ENCODE measurements around the gene IGHMBP2.

DNA sequence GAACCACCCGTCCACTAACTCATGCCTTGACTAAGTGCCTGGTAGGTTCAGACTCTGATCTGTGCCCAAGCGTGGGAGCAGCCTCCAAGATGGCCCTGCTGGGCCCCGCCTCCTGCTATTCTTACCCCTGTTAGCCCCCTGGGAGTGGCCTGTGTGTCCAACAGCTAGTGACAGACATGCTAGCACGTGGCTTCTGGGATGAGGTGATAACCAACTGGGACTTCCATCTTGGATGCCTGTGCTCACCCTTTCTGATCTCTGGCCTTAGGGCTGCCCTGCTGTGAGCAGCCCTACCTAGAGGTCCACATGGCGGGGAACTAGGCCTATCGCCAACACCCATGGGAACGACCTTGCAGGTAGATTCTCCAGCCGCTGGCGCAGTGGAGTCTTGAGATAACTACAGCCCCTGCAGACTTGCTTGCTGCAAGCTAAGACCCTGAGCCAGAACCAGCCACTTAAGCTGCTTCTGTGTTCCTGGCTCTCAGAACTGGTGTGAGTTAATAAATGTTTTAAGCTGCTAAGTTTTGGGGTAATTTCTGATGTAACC is 2.8 kb upstream of the IGHMBP2 start:
- TF ChIP-seq, protein P1, sequence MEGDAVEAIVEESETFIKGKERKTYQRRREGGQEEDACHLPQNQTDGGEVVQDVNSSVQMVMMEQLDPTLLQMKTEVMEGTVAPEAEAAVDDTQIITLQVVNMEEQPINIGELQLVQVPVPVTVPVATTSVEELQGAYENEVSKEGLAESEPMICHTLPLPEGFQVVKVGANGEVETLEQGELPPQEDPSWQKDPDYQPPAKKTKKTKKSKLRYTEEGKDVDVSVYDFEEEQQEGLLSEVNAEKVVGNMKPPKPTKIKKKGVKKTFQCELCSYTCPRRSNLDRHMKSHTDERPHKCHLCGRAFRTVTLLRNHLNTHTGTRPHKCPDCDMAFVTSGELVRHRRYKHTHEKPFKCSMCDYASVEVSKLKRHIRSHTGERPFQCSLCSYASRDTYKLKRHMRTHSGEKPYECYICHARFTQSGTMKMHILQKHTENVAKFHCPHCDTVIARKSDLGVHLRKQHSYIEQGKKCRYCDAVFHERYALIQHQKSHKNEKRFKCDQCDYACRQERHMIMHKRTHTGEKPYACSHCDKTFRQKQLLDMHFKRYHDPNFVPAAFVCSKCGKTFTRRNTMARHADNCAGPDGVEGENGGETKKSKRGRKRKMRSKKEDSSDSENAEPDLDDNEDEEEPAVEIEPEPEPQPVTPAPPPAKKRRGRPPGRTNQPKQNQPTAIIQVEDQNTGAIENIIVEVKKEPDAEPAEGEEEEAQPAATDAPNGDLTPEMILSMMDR (IDR thresholded peaks at IDR 0.05): no peak
- TF ChIP-seq POLR2A (IDR thresholded peaks at IDR 0.05): no peak
- TF ChIP-seq POLR2AphosphoS5 (IDR thresholded peaks at IDR 0.05): no peak

Measured in suprapubic skin (tissue), 4 donors.